IMR-90 (cell line): ENCODE measurements around the gene HIVEP3. TPM values are rescaled to one million over a fixed set of nuclear protein-coding genes. Genes with fewer than 3 reads are reported as not detected.

Experiments
- ATAC-seq: fragments of 200-7000 bp; cut with Tn5 transposase; 2 replicates; pipeline ENCODE4 v1.9.1; 2020; ENCODE audit warnings: low read depth, mild to moderate bottlenecking, moderate library complexity
- BruUV-seq: library from RNA; stranded (reverse); fragments of 400-500 nt; replicated peaks from 2 replicates; lab custom pipeline; 2021; lab: Mats Ljungman, UMichigan
- CTCF ChIA-PET: fragments of 300-600 bp; formaldehyde crosslinking; extraction: SDS; loops from one replicate; lab custom pipeline; 2021; ENCODE audit warnings: antibody characterized with exemption; lab: Yijun Ruan, JAX
- POLR2A ChIA-PET: fragments of 300-600 bp; sonication (Branson Sonifier 250); formaldehyde crosslinking; loops from one replicate; lab custom pipeline; 2022; ENCODE audit warnings: antibody characterized with exemption; ENCODE audit not compliant: unreplicated experiment; lab: Charles Lee
- DNase-seq: peaks from one replicate; pipeline ENCODE4 v3.0.0; 2013
- H2AFZ ChIP-seq: replicated peaks from 2 replicates; pipeline ENCODE3; 2013; ENCODE audit warnings: low read length, mild to moderate bottlenecking; ENCODE audit not compliant: poor library complexity
- H2AK5ac ChIP-seq: 2 replicates; pipeline ENCODE4 v1.6.1; 2013; ENCODE audit warnings: low read depth, low read length, inconsistent platforms
- H2AK9ac ChIP-seq: replicated peaks from 2 replicates; pipeline ENCODE3; 2013; ENCODE audit warnings: mild to moderate bottlenecking, low read depth, low read length, moderate library complexity; ENCODE audit not compliant: poor library complexity
- H2BK120ac ChIP-seq: 2 replicates; pipeline ENCODE4 v1.6.1; 2013; ENCODE audit warnings: low read depth, low read length, inconsistent platforms
- H2BK15ac ChIP-seq: 3 replicates; pipeline ENCODE4 v1.6.1; 2013; ENCODE audit warnings: low read depth, low read length, inconsistent platforms
- H2BK20ac ChIP-seq: 2 replicates; pipeline ENCODE4 v1.6.1; 2013; ENCODE audit warnings: low read depth, mild to moderate bottlenecking, inconsistent platforms, low read length, moderate library complexity
- H2BK5ac ChIP-seq: 2 replicates; pipeline ENCODE4 v1.6.1; 2013; ENCODE audit warnings: mild to moderate bottlenecking, low read depth, low read length, inconsistent platforms; ENCODE audit not compliant: poor library complexity, severe bottlenecking
- H3K14ac ChIP-seq: replicated peaks from 2 replicates; pipeline ENCODE4 v1.6.1; 2013; ENCODE audit warnings: low read depth, low read length, inconsistent platforms
- H3K18ac ChIP-seq: 2 replicates; pipeline ENCODE4 v1.6.1; 2013; ENCODE audit warnings: low read depth, low read length, control low read depth
- H3K23ac ChIP-seq: 2 replicates; pipeline ENCODE4 v1.6.1; 2013; ENCODE audit warnings: low read depth, low read length, inconsistent platforms
- H3K27ac ChIP-seq: 2 replicates; pipeline ENCODE4 v1.5.1; 2013; ENCODE audit warnings: mild to moderate bottlenecking, control low read depth, low read length; ENCODE audit not compliant: insufficient read depth
- H3K27me3 ChIP-seq: 2 replicates; pipeline ENCODE4 v1.6.1; 2013; ENCODE audit warnings: low read length; ENCODE audit not compliant: control insufficient read depth, insufficient read depth
- H3K36me3 ChIP-seq: 2 replicates; pipeline ENCODE4 v1.6.1; 2013; ENCODE audit warnings: low read length, mixed read lengths; ENCODE audit not compliant: control insufficient read depth, insufficient read depth
- H3K4ac ChIP-seq: 2 replicates; pipeline ENCODE4 v1.6.1; 2013; ENCODE audit warnings: low read depth, low read length, inconsistent platforms
- H3K4me1 ChIP-seq: 2 replicates; pipeline ENCODE4 v1.6.1; 2013; ENCODE audit warnings: low read length, mixed read lengths; ENCODE audit not compliant: control insufficient read depth, insufficient read depth
- H3K4me2 ChIP-seq: 2 replicates; pipeline ENCODE4 v1.6.1; 2013; ENCODE audit warnings: low read depth, mild to moderate bottlenecking, control low read depth, low read length, moderate library complexity
- H3K4me3 ChIP-seq: 2 replicates; pipeline ENCODE4 v1.5.1; 2013; ENCODE audit warnings: low read depth, mild to moderate bottlenecking, control low read depth, low read length, moderate library complexity; ENCODE audit not compliant: insufficient read depth
- H3K56ac ChIP-seq: 2 replicates; pipeline ENCODE4 v1.6.1; 2013; ENCODE audit warnings: low read length, inconsistent platforms; ENCODE audit not compliant: insufficient read depth; ENCODE audit errors: extremely low read depth
- H3K79me1 ChIP-seq, 2 experiments: 2 replicates each; pipeline ENCODE4 v1.6.1; 2013; ENCODE audit warnings: low read length in 2 of 2, inconsistent platforms in 1 of 2, low read depth in 1 of 2
- H3K9ac ChIP-seq: 2 replicates; pipeline ENCODE4 v1.6.1; 2013; ENCODE audit warnings: low read depth, low read length, control low read depth
- H3K9me1 ChIP-seq: 2 replicates; pipeline ENCODE4 v1.6.1; 2013; ENCODE audit warnings: low read length, inconsistent platforms; ENCODE audit not compliant: insufficient read depth
- H3K9me3 ChIP-seq: 2 replicates; pipeline ENCODE4 v1.6.1; 2013; ENCODE audit warnings: low read length; ENCODE audit not compliant: control insufficient read depth, insufficient read depth
- H4K20me1 ChIP-seq: 2 replicates; pipeline ENCODE4 v1.6.1; 2013; ENCODE audit warnings: low read length, inconsistent platforms; ENCODE audit not compliant: insufficient read depth
- H4K5ac ChIP-seq: 2 replicates; pipeline ENCODE4 v1.6.1; 2013; ENCODE audit warnings: mild to moderate bottlenecking, low read depth, low read length, control low read depth
- H4K8ac ChIP-seq, 2 experiments: 2 replicates each; pipeline ENCODE4 v1.6.1; 2013; ENCODE audit warnings: low read depth in 2 of 2, low read length in 2 of 2, control low read depth in 1 of 2, inconsistent platforms in 1 of 2
- H4K91ac ChIP-seq: 2 replicates; pipeline ENCODE4 v1.6.1; 2013; ENCODE audit warnings: low read depth, low read length, inconsistent platforms; ENCODE audit not compliant: insufficient read depth
- BHLHE40 ChIP-seq: fragments of 150-350 bp; IDR thresholded peaks from 2 replicates; pipeline ENCODE4 v1.6.1; 2016; ENCODE audit warnings: mild to moderate bottlenecking, low read depth, low read length
- MAFK ChIP-seq: IDR thresholded peaks from 2 replicates; pipeline ENCODE4 v1.6.1; 2012; ENCODE audit warnings: low read depth, low read length, improper control_type of control experiment
- MXI1 ChIP-seq: IDR thresholded peaks from 2 replicates; pipeline ENCODE4 v1.6.1; 2012; ENCODE audit warnings: low read depth, mild to moderate bottlenecking, low read length, moderate library complexity, borderline replicate concordance
- POLR2A ChIP-seq: IDR thresholded peaks from 2 replicates; pipeline ENCODE4 v1.6.1; 2012; ENCODE audit warnings: mild to moderate bottlenecking, low read depth, low read length
- WGBS, 2 experiments: methylation state at CpG; one replicate each; pipeline versions ENCODE4 v1.1.5 to v1.1.7; 2013; ENCODE audit warnings: missing lambda C conversion rate in 2 of 2; ENCODE audit not compliant: insufficient read length in 1 of 2; ENCODE audit errors: extremely low coverage in 2 of 2; 5-methylcytosine and 5-hydroxymethylcytosine counted together
- dilution Hi-C: fragments of 300-500 bp; cut with HindIII; formaldehyde crosslinking; loops from one replicate; pipeline ENCODE4 v1.14.3; 2018; ENCODE audit warnings: low sequenced_read_pairs; ENCODE audit not compliant: unreplicated experiment
- in situ Hi-C: fragments of 300-500 bp; cut with MboI; formaldehyde crosslinking; loops from 3 replicates; pipeline ENCODE4 v1.14.3; 2019; ENCODE audit warnings: low sequenced_read_pairs, inconsistent platforms, mixed read lengths
- intact Hi-C: fragments of 100-400 bp; cut with micrococcal nuclease; formaldehyde crosslinking; loops from 2 replicates; pipeline ENCODE4 v1.10.0; 2022
- polyA plus RNA-seq, 3 experiments: library from polyadenylated mRNA; depleted of rRNA; stranded (reverse); fragments of >200 nt; gene quantifications; 2 replicates each; pipeline ENCODE4 v1.2.3, GENCODE V29; 2012; ENCODE audit warnings: low replicate concordance in 1 of 3
- total RNA-seq: library from RNA; depleted of rRNA; stranded (reverse); fragments of >200 nt; gene quantifications from 2 replicates; pipeline ENCODE4 v1.2.3, GENCODE V29; 2012
- TF ChIP-seq, protein P1 (sequence below): conservative IDR thresholded peaks from 2 replicates; pipeline ENCODE4 v1.5.1; 2012; ENCODE audit warnings: mild to moderate bottlenecking, low read depth, low read length, improper control_type of control experiment

HIVEP3 gene
- total and polyA plus RNA-seq, 2 of the 4 experiments (the other 2 are of a cell fraction), result 1.4 to 4.0 TPM

DNA sequence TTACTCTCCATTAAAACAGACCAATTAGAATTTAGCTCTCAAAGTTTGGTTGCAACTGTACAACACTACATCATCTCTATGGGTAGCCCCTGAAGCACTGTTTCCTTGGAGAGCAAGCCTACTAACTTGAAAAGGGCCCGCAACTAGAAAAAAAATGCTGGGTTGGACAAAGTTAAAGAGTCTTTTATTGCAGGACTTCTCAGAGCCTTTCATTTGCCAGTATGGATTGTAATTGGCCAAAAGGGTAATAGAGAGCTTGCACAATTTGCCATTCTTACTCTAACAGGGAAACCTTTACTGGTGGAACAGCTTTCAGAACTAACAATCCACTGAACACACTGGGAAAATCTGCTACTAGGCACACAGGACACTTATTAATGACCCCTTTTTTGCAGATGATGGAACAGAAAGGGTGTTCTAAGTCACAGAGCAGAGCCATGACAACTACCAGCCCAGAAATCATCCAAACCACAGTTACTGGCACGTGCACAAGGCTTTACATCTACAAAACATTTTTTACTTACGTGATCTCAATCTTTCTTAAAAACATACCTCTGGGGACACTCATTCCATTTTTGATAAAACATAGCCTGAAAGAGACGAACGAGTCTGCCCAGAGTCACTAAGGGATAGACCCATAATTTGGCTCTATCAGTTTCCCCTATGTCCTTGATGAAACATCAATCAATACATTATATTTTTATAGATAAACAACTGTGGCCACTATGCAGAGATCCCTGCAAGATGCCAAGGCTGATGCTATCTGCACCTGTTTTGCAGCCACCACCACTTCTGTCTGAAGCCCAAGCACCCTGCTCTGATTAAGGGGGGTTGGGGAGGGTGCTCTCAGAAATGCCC lies 257.9 kb downstream of the HIVEP3 start:
- Histone ChIP-seq H4K91ac (no peak overlapping the region), H4K5ac (no peak overlapping the region), H3K36me3 (no peaks in the 10 kb centered on the region), H3K18ac (no peak overlapping the region), H2BK20ac (no peak overlapping the region), H3K14ac (peak overlapping the region; percentile 82; the same call in 1 of the 2 replicates), H2BK5ac (no peak overlapping the region), H2BK15ac (no peak overlapping the region), H3K4me2 (peak overlapping the region; percentile 82), H2AK5ac (no peak overlapping the region), H3K9me1 (peaks cover 25% of the 10 kb centered on the region), H2AK9ac (peak overlapping the region; percentile 88), H3K4me3 (peak overlapping the region; percentile 60), H3K4ac (no peak overlapping the region), H3K56ac (no peak overlapping the region), H3K79me1 (peaks cover 13 to 31% of the 10 kb centered on the region in 2 experiments), H4K20me1 (0 out of 2 replicates have a peak, but pooled peaks cover 4% of the 10 kb centered on the region), H3K4me1 (peaks cover 17% of the 10 kb centered on the region), H2BK120ac (no peak overlapping the region), H3K27ac (no peak overlapping the region), H3K23ac (no peak overlapping the region), H2AFZ (peak overlapping the region; percentile 93), H3K27me3 (no peaks in the 10 kb centered on the region), H3K9ac (peak overlapping the region; percentile 68; the same call in 1 of the 2 replicates), H4K8ac (0 out of 4 replicates have a peak overlapping the region, but pooled peaks of 1 of the 2 experiments have one; percentile 16), H3K9me3 (no peaks in the 10 kb centered on the region)
- CTCF ChIA-PET, result interaction anchor here (1.0 kb wide), 1 partner anchor 87 kb away, joined by 3 read pairs; no protein-coding TSS in a partner anchor
- in situ Hi-C loops, result no loop called here
- dilution Hi-C loops, result no loop called here
- TSS peak; percentile 56 for BruUV-seq
- no peak for ATAC-seq
- DNase-seq, result no peak
- POLR2A ChIA-PET, result no interaction called here
- 60% methylated on average over 1 of the region's 5 CpGs; no CpG with 5 or more reads in 1 of the 2 experiments for WGBS, 2 experiments
- TF ChIP-seq POLR2A (no peak), MAFK (no peak), BHLHE40 (peak; percentile 48; the same call in 1 of the 2 replicates), MXI1 (no peak)
- TF ChIP-seq, protein P1, sequence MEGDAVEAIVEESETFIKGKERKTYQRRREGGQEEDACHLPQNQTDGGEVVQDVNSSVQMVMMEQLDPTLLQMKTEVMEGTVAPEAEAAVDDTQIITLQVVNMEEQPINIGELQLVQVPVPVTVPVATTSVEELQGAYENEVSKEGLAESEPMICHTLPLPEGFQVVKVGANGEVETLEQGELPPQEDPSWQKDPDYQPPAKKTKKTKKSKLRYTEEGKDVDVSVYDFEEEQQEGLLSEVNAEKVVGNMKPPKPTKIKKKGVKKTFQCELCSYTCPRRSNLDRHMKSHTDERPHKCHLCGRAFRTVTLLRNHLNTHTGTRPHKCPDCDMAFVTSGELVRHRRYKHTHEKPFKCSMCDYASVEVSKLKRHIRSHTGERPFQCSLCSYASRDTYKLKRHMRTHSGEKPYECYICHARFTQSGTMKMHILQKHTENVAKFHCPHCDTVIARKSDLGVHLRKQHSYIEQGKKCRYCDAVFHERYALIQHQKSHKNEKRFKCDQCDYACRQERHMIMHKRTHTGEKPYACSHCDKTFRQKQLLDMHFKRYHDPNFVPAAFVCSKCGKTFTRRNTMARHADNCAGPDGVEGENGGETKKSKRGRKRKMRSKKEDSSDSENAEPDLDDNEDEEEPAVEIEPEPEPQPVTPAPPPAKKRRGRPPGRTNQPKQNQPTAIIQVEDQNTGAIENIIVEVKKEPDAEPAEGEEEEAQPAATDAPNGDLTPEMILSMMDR, result no peak
- intact Hi-C loops, result loop anchor here (5.0 kb wide), 1 partner anchor 38 kb away; no protein-coding TSS in a partner anchor
